SK-N-SH (cell line): ENCODE data around the gene ARHGEF6. TPM values are rescaled to one million over a fixed set of nuclear protein-coding genes. Genes with fewer than 3 reads are reported as not detected.

ENCODE experiments used
- CTCF ChIA-PET: fragments of 300-600, 350-600 bp; formaldehyde crosslinking; extraction: SDS; loops from one replicate; lab custom pipeline; 2021; lab: Yijun Ruan, JAX
- POLR2A ChIA-PET: fragments of 350-600 bp; sonication (Branson Sonifier 250); formaldehyde crosslinking; extraction: SDS; loops from one replicate; lab custom pipeline; 2020; ENCODE audit warnings: antibody characterized with exemption, inconsistent platforms; lab: Yijun Ruan, JAX
- DNase-seq: peaks from one replicate; pipeline ENCODE4 v3.0.0; 2012
- H2AFZ ChIP-seq: fragments of 200-600 bp; sonication (generic); 2 replicates; pipeline ENCODE4 v1.8.1; 2016; ENCODE audit warnings: antibody characterized with exemption, mild to moderate bottlenecking, low read depth
- H3F3A ChIP-seq: fragments of 200-600 bp; sonication (generic); replicated peaks from 2 replicates; pipeline ENCODE3; 2016; ENCODE audit warnings: antibody characterized with exemption, mild to moderate bottlenecking; ENCODE audit not compliant: insufficient read depth
- H3K27ac ChIP-seq, 2 experiments: fragments of 200-500 bp in 1 of 2; fragments of 200-600 bp in 1 of 2; sonication (Bioruptor generic) in 1 of 2; sonication (generic), shearing (Covaris generic) in 1 of 2; 2 replicates each; pipeline versions ENCODE4 v1.5.1 to v1.6.1; 2014 to 2016; ENCODE audit warnings: low read depth in 2 of 2, inconsistent platforms in 1 of 2, low read length in 1 of 2, mild to moderate bottlenecking in 1 of 2, mixed read lengths in 1 of 2
- H3K27me3 ChIP-seq: fragments of 200-600 bp; sonication (generic), shearing (Covaris generic); 2 replicates; pipeline ENCODE4 v1.6.1; 2016; ENCODE audit warnings: mixed run types; ENCODE audit not compliant: insufficient read depth
- H3K36me3 ChIP-seq, 2 experiments: fragments of 200-500 bp in 1 of 2; fragments of 200-600 bp in 1 of 2; sonication (Bioruptor generic) in 1 of 2; sonication (generic) in 1 of 2; replicated peaks in 1 of 2; 2 replicates each; pipeline versions ENCODE3 to v1.5.1; 2014 to 2016; ENCODE audit warnings: low read length in 1 of 2, mild to moderate bottlenecking in 1 of 2; ENCODE audit not compliant: insufficient read depth in 2 of 2, control insufficient read depth in 1 of 2
- H3K4me1 ChIP-seq, 2 experiments: fragments of 200-500 bp in 1 of 2; fragments of 200-600 bp in 1 of 2; sonication (Bioruptor generic) in 1 of 2; sonication (generic), shearing (Covaris generic) in 1 of 2; 2 replicates each; pipeline versions ENCODE4 v1.5.1 to v1.6.1; 2014 to 2016; ENCODE audit warnings: low read depth in 1 of 2, low read length in 1 of 2, mixed run types in 1 of 2; ENCODE audit not compliant: insufficient read depth in 2 of 2, control insufficient read depth in 1 of 2
- H3K4me2 ChIP-seq: fragments of 200-600 bp; sonication (generic), shearing (Covaris generic); 2 replicates; pipeline ENCODE4 v1.6.1; 2017; ENCODE audit warnings: mixed run types
- H3K4me3 ChIP-seq, 2 experiments: fragments of 200-500 bp in 1 of 2; fragments of 200-600 bp in 1 of 2; sonication (Bioruptor generic) in 1 of 2; sonication (generic), shearing (Covaris generic) in 1 of 2; 2 replicates each; pipeline versions ENCODE4 v1.5.1 to v1.8.1; 2014 to 2016; ENCODE audit warnings: low read depth in 2 of 2, inconsistent platforms in 1 of 2, low read length in 1 of 2, mild to moderate bottlenecking in 1 of 2, mixed read lengths in 1 of 2, moderate library complexity in 1 of 2
- H3K79me2 ChIP-seq: fragments of 200-600 bp; sonication (generic); 2 replicates; pipeline ENCODE4 v1.8.1; 2017; ENCODE audit warnings: mild to moderate bottlenecking; ENCODE audit not compliant: insufficient read depth
- H3K9ac ChIP-seq: fragments of 200-600 bp; sonication (generic); 2 replicates; pipeline ENCODE4 v1.6.1; 2017; ENCODE audit warnings: mixed run types
- H3K9me2 ChIP-seq: fragments of 200-600 bp; sonication (generic); 2 replicates; pipeline ENCODE4 v1.6.1; 2017; ENCODE audit warnings: mixed run types
- H3K9me3 ChIP-seq: fragments of 200-600 bp; sonication (generic); 2 replicates; pipeline ENCODE4 v1.6.1; 2017; ENCODE audit warnings: mixed run types, mild to moderate bottlenecking, moderate library complexity
- H4K20me1 ChIP-seq: fragments of 200-600 bp; sonication (generic); 2 replicates; pipeline ENCODE4 v1.6.1; 2017; ENCODE audit warnings: mild to moderate bottlenecking, mixed run types; ENCODE audit not compliant: insufficient read depth
- EP300 ChIP-seq, 2 experiments: IDR thresholded peaks; 2 replicates each; pipeline versions ENCODE4 v1.4.0 to v1.6.1; 2012; ENCODE audit warnings: borderline replicate concordance in 1 of 2, low read depth in 1 of 2, low read length in 1 of 2
- EZH2phosphoT487 ChIP-seq: fragments of 200-600 bp; sonication (generic); IDR thresholded peaks from 2 replicates; pipeline ENCODE4 v1.6.1; 2017; ENCODE audit warnings: low read depth, mixed run types, mild to moderate bottlenecking, antibody characterized with exemption, moderate library complexity, borderline replicate concordance
- FOXM1 ChIP-seq: IDR thresholded peaks from 2 replicates; pipeline ENCODE4 v1.4.0; 2012; ENCODE audit warnings: low read depth, mild to moderate bottlenecking
- JUND ChIP-seq: IDR thresholded peaks from 2 replicates; pipeline ENCODE4 v1.4.0; 2012
- MEF2A ChIP-seq: IDR thresholded peaks from 2 replicates; pipeline ENCODE4 v1.4.0; 2012; ENCODE audit warnings: low read depth, borderline replicate concordance
- NRF1 ChIP-seq: IDR thresholded peaks from 2 replicates; pipeline ENCODE4 v1.6.1; 2012; ENCODE audit warnings: low read depth, mild to moderate bottlenecking, low read length
- RFX5 ChIP-seq: IDR thresholded peaks from 2 replicates; pipeline ENCODE4 v1.6.1; 2012; ENCODE audit warnings: mild to moderate bottlenecking, improper control_type of control experiment, low read length
- TAF1 ChIP-seq: IDR thresholded peaks from 2 replicates; pipeline ENCODE4 v1.6.1; 2012; ENCODE audit warnings: low read depth, mild to moderate bottlenecking, low read length, moderate library complexity, borderline replicate concordance
- WGBS: methylation state at CpG from one replicate; pipeline ENCODE4 v1.1.6; 2017; ENCODE audit warnings: low lambda C conversion rate; 5-methylcytosine and 5-hydroxymethylcytosine counted together
- polyA plus RNA-seq, 3 experiments: library from polyadenylated mRNA; depleted of rRNA; stranded (reverse); fragments of >200 nt; gene quantifications; 2 replicates each; pipeline ENCODE4 v1.2.3, GENCODE V29; 2012
- TF ChIP-seq, protein P1 (sequence below): fragments of 200-600 bp; sonication (generic); IDR thresholded peaks from 2 replicates; pipeline ENCODE4 v1.6.1; 2017; ENCODE audit warnings: antibody characterized with exemption, mild to moderate bottlenecking, moderate library complexity
- TF ChIP-seq, protein P2 (sequence below): IDR thresholded peaks from 2 replicates; pipeline ENCODE4 v1.6.1; 2012; ENCODE audit warnings: mild to moderate bottlenecking, low read depth, low read length, moderate library complexity
- TF ChIP-seq, protein P3 (sequence below): IDR thresholded peaks from 2 replicates; pipeline ENCODE4 v1.4.0; 2012; ENCODE audit warnings: low read depth

ARHGEF6 gene
- polyA plus RNA-seq, 1 of the 3 experiments (the other 2 are of a cell fraction) = 2.7 TPM

DNA sequence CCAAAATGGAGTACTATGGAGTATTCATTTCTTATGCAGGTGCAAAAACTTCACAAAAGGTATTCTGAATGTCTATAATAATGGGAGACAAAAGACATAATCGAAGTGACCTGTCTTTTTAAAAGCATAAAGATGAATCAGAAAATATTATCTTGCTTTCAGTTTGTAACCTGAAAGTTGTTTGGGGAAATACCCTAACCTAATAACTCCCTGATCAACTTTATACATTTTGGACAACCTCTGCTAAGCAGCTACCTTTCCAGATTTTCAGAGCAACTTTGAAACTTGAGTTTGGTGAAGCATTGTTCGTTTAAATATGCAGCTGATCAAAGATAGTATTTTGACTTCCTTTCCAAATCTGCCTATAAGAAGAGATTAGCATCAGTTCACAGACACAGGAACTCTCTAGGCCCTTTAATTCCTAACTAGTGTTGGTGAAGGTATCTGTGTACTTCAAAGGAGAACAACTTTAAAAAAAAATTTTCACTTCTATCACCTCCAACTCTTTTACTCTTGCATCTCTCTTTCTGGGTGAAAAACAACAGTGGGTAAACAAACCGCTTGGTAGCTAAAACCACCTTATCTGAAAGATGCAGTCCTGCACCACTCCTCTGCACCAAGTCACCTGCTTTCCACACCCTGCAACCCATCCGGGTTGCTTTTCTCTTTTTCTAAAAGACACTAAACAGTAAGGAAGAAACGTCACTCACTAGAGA is 106.3 kb downstream of the ARHGEF6 start:
- Histone ChIP-seq H3K9me2 (no peaks in the 10 kb centered on the region), H3K27ac (no peak overlapping the region), H3K4me1 (no peaks in the 10 kb centered on the region), H3K36me3 (no peaks in the 10 kb centered on the region), H3K4me3 (no peak overlapping the region), H3K79me2 (no peaks in the 10 kb centered on the region), H2AFZ (no peak overlapping the region), H3F3A (no peaks in the 10 kb centered on the region), H3K27me3 (no peaks in the 10 kb centered on the region), H3K9ac (no peak overlapping the region), H3K4me2 (no peak overlapping the region), H3K9me3 (no peaks in the 10 kb centered on the region), H4K20me1 (no peaks in the 10 kb centered on the region)
- TF ChIP-seq MEF2A (no peak), RFX5 (no peak), FOXM1 (no peak)
- TF ChIP-seq, protein P1, sequence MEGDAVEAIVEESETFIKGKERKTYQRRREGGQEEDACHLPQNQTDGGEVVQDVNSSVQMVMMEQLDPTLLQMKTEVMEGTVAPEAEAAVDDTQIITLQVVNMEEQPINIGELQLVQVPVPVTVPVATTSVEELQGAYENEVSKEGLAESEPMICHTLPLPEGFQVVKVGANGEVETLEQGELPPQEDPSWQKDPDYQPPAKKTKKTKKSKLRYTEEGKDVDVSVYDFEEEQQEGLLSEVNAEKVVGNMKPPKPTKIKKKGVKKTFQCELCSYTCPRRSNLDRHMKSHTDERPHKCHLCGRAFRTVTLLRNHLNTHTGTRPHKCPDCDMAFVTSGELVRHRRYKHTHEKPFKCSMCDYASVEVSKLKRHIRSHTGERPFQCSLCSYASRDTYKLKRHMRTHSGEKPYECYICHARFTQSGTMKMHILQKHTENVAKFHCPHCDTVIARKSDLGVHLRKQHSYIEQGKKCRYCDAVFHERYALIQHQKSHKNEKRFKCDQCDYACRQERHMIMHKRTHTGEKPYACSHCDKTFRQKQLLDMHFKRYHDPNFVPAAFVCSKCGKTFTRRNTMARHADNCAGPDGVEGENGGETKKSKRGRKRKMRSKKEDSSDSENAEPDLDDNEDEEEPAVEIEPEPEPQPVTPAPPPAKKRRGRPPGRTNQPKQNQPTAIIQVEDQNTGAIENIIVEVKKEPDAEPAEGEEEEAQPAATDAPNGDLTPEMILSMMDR = no peak
- WGBS = 28% methylated on average over 5 of the region's 5 CpGs
- CTCF ChIA-PET = interaction anchor here (1.4 kb wide), 1 partner anchor 34 kb away, joined by 3 read pairs; no protein-coding TSS in a partner anchor
- DNase-seq = no peak
- POLR2A ChIA-PET = no interaction called here

DNA sequence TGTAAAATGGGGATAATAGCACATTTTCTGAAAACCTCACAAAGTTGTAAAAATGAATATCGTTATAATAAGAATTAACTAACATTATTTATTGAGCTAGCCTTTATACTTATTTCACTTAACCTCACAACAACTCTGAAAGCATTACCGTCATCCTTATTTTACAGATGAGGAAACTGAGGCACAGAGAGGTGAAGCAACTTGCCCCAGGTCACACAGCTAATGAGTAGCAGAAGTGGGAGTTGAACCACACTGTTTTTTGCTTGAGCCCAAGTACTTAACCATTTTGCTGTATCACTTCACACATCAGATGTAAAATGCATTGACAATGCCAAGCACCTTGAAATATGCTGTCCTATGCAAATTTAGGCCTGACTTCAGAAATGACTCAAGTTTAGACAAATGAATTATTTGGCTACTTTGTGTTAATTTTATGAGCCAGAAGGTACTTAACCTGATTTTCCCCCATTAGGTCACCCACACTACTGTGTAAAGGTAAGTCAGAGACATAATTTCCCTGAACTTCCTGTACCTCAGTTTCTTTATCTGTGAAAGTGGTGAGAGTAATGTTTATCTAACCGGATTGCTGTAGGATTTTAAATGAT is 109.6 kb downstream of the ARHGEF6 start:
- no peak for DNase-seq
- Histone ChIP-seq H3K4me2 (no peak overlapping the region), H3K9me3 (no peaks in the 10 kb centered on the region), H3K4me1 (no peaks in the 10 kb centered on the region), H3K4me3 (no peak overlapping the region), H3K9ac (no peak overlapping the region), H2AFZ (no peak overlapping the region), H4K20me1 (no peaks in the 10 kb centered on the region), H3K27me3 (no peaks in the 10 kb centered on the region), H3K79me2 (no peaks in the 10 kb centered on the region), H3F3A (no peaks in the 10 kb centered on the region), H3K9me2 (no peaks in the 10 kb centered on the region), H3K36me3 (no peaks in the 10 kb centered on the region), H3K27ac (no peak overlapping the region)
- CTCF ChIA-PET = interaction anchor here (1.9 kb wide), 1 partner anchor 24 kb away, joined by 4 read pairs; no protein-coding TSS in a partner anchor
- no peak for TF ChIP-seq TAF1
- TF ChIP-seq, protein P2, sequence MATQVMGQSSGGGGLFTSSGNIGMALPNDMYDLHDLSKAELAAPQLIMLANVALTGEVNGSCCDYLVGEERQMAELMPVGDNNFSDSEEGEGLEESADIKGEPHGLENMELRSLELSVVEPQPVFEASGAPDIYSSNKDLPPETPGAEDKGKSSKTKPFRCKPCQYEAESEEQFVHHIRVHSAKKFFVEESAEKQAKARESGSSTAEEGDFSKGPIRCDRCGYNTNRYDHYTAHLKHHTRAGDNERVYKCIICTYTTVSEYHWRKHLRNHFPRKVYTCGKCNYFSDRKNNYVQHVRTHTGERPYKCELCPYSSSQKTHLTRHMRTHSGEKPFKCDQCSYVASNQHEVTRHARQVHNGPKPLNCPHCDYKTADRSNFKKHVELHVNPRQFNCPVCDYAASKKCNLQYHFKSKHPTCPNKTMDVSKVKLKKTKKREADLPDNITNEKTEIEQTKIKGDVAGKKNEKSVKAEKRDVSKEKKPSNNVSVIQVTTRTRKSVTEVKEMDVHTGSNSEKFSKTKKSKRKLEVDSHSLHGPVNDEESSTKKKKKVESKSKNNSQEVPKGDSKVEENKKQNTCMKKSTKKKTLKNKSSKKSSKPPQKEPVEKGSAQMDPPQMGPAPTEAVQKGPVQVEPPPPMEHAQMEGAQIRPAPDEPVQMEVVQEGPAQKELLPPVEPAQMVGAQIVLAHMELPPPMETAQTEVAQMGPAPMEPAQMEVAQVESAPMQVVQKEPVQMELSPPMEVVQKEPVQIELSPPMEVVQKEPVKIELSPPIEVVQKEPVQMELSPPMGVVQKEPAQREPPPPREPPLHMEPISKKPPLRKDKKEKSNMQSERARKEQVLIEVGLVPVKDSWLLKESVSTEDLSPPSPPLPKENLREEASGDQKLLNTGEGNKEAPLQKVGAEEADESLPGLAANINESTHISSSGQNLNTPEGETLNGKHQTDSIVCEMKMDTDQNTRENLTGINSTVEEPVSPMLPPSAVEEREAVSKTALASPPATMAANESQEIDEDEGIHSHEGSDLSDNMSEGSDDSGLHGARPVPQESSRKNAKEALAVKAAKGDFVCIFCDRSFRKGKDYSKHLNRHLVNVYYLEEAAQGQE = no peak
- TF ChIP-seq, protein P3, sequence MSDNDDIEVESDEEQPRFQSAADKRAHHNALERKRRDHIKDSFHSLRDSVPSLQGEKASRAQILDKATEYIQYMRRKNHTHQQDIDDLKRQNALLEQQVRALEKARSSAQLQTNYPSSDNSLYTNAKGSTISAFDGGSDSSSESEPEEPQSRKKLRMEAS = no peak
- TF ChIP-seq NRF1 = no peak
- no peak for TF ChIP-seq EP300 (IDR thresholded peaks at IDR 0.05; ENCODE audit: borderline replicate concordance in 1 of 2, low read depth in 1 of 2, low read length in 1 of 2)
- TF ChIP-seq JUND = no peak
- TF ChIP-seq, protein P1 = no peak
- no peak for TF ChIP-seq EZH2phosphoT487
- POLR2A ChIA-PET = no interaction called here
- 41% methylated on average over 3 of the region's 3 CpGs for WGBS
